NCI-H2196 treated with DMSO at 0.1 percent for 48 hours (cell line): ENCODE data around the gene LSAMP.

Source experiments
- DNase-seq: peaks from one replicate; lab custom pipeline; 2025; ENCODE audit not compliant: unreplicated experiment; lab: John Stamatoyannopoulos, UW

Gene LSAMP

GRCh38 chr3:116432795-116433194 is 12.5 kb downstream of the LSAMP start:
- no peak for DNase-seq

DNA sequence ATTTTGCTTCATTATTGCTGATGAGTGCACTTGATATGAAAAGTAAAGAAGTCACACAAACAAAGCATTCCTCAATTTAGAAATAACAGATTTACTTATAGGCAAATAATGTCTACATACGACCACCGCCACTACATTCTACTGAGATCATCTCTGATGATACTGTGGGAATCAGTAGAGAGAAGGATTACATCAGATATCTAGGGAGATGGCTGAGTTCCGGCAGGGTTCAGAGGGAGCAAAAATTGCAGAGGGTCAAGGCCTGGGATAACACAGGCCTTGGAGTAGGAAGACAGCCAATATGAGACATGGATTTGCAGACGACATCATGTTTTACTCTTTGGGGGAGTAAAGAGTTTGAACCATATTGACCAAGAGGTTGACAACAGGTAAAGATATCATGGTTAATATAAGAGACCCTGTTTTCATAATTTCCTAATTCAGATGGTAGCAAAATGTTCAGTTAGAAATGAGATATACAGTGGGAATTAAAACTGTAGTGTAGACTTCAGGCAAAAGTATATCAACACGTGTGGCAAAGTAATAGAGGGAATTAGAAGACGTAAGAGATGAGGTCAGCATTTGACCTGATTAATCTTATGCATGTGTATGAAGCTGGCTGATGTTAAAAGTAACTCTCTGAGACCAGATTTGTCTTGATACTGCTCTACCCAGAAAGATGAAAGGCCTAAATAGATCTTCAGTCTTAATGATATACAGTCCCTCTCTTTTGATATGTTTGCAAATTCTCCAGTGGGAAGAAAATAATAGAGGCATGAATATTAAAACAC is 15.6 kb downstream of the LSAMP start:
- DNase-seq, result no peak

GRCh38 chr3:116426036-116426435 is 19.3 kb downstream of the LSAMP start:
- DNase-seq, result no peak

DNA sequence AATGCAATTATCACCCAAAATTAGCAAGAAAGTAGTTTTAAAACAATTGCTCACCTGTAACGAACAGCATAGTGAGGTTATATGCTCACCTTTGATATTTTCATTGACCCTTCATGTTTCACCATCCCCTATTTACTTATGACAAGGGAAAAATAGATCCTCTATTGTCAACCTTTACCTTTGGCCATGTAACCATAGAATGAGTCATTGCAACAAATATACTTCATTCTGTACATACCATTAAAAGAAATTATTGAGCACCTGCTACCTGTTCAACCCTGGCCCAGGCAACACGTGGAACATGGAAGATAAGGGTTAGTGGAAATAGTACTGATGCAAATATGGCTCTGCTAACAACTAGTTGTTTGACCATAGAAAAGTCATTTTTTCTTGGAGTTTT is 20.2 kb downstream of the LSAMP start:
- no peak for DNase-seq

GRCh38 chr3:116423945-116424344 is 21.3 kb downstream of the LSAMP start:
- DNase-seq, result no peak

- DNase-seq, result no peak
These were observed 21.9 kb downstream of the LSAMP start for GRCh38 chr3:116423374-116423773.

DNA sequence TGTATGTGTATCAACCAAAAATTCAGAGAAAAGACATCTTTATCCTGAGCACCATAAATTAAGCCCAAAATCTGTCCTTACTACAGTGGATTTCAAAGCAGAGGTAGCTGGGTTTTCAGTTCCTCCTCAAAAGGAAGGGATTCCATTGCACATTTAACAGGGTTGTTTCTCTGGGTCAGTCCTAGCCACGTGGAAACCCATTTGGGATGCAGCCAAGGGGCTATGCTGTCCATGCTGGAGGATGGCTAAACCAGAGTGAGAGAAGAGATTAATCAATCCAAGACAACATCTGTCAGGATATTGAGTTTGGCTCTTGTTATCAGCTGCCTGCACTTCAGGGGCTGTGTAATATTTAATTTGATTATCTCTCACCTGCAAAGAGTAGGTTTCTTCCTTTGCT is 28.1 kb downstream of the LSAMP start:
- DNase-seq, result no peak

DNA sequence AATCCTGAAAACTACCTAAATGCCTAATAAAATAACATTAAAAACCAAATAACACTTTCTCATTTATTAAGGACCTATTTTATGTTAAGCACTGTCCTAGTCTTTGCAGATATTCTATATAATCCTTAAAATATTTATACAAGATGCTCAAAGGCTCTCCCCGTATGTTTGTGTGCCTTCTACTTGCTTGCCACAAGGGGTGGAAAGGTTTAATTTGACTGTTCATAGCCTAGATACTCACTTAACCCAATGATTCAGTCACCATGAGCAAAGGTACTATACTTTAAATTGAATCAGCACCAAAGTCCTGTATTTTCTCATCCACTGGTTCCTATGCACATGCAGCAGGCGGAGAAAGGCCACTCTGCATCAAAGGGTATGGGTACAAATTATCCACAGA is 32.0 kb downstream of the LSAMP start:
- DNase-seq, result no peak

GRCh38 chr3:116408473-116408872 is 36.8 kb downstream of the LSAMP start:
- DNase-seq, result no peak

DNA sequence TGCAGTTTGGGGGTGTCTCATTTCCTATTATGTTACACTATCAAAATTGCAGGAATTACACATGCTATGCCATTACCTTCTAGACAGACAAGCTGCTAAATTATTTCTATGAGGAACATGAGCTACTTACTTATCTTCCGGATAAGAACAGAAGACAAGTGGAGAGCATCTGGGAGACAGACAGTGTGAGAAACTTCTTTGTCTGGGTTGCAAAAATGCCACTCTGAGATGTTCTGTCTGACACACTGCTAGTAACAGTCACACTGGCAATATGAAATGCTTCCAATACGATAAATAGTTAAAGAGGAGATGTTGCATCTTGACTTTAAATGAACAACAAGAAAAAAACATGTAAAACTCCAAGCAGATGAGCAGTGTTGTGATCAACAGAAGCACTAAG is 40.1 kb downstream of the LSAMP start:
- DNase-seq, result no peak

DNA sequence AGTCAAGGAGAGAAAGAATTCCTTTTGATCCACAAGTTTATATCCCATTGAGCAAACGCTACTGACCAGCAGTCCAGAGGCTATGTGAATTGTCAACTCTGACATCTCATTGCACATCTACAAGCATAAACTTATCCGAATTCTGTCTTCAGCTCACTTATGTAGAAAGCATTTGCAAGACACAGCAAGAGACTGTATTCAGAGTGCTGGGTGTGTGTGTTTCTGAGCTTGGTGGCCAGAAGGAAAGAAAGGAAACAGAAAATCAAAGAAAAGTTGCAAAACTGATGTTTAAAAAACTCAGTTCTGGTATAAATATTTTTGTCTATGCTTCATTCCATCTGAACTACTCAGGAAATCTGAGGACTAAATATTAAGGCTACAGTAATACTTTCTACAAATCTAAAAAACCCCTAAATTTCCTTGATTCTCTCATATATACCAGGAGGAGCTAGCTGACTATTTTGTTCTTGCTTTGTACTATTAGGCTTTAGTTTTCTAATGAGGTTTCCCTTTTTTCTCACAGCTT is 45.5 kb downstream of the LSAMP start:
- DNase-seq, result no peak

DNA sequence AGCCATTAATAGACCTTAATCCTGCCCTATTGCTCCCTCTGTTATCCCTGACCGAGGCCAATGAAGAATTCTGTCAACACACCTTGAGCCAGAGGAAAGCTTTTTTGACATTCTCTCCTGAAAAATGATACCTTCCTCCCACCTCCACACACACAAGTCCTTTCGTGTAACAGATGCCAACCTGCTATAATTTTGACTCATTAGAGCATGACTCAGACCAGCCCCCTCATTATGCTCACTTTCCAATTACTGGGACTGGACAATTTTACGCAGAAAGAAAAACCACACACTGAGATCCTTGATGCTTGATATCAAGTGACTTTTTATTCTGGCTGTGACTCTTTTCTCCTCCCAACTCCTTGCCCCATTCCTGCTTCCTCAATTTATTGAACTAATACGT is 50.9 kb downstream of the LSAMP start:
- DNase-seq, result peak; percentile 19

- DNase-seq, result no peak
These were observed 52.1 kb downstream of the LSAMP start for GRCh38 chr3:116393199-116393598.

DNA sequence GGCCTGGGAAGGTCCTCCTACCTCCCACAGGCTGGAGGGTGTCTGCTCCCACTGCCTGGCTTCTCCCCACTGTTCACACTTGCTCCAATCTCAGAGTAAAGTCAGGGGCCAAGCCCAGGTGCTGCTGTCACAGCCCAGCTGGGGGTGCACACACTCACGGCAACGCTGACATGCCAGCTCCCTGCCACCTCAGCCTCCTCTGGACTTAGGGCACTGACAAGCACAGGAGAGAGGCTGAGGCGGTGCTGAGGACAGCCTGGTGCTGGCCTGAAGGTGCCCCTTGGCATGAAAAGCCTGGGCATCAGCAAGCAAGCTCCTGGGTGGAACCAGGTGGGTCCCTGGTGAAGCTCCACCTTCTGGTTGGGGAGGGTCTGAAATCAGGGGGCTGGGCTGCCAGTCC is 53.0 kb downstream of the LSAMP start:
- no peak for DNase-seq

DNA sequence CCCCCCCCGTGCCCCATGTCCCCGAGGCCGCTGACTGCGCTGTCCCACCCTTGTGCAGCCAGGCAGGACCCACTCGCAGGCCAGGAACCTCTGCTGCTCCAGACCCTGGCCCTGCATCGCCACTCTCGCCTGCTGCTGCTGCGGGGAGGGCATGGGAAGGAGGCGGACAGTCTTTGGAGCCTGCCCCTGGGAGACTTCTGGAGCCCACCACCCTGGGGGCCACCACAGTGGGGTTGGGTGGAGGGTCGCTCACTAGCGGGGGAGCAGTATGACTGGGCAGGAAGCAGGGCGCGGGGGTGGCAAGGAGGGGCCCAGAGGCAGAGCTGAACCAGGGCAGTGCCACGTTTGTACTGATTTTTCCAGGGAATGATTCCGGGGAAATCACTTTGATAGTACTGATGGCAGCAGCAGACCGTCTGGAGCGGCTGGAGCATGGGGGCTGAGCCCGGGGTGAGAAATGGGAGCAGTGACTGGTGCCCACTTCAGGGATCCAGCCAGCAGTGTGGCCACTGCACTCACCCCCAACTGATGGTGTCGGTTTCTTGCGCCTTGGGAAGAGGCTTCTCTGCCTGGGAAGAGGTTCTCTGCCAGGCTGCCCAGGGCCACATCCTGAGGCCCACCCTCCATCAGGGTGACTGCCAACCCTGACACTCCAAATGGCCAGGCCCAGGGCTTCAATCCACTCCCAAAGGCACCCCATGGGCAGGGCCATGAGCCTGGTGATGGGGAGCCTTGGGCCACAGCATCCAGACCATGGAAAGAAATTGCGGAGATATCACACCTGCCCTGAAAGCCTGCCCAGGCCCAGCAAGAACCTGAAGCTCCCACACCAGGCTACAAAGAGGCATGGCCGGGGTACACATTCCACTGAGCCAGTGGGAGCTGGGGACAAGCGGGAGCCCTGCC is 53.7 kb downstream of the LSAMP start:
- DNase-seq, result no peak

DNA sequence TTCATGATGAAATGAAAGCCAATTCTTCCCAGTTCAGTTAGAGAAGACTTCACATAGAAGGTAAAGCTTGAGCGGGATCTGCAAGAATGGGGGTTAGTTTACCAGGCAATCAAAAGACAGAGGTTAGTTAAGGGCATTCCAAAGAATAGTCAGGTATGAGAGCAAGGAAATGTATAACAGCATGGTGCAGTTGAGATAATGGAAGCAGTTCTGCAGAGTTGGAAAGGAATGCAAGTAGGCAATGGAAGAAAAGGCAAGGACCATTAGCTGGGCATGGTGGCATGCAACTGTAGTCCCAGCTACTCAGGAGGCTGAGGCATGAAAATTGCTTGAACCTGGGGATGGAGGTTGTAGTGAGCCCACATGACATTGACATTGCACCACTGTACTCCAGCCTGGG is 55.0 kb downstream of the LSAMP start:
- DNase-seq, result no peak

DNA sequence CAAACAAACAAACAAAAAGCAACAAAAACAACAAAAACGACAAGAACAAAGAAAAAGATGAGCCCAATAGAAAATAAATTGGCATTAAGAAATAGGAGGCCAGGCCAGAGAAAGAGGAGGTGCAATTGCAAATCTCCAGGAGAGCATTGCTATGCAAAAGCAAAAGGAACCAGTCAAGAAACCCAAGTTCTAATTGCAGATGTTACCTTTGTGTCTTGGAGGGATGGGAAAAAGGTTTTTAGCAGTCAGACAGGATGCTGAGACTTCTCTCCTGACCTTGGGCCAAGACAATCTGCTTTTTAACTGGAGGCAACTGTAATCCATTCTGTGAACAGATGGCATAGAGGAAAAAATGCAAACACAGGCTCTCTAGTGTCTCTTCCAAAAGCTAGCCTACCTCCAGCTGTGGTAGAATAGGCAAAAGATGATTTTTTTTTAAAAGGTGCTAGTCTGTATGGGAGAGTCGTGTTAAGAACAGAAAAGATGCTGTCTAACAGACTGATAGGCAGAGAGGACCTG is 56.4 kb downstream of the LSAMP start:
- no peak for DNase-seq

- DNase-seq, result no peak
These were observed 59.1 kb downstream of the LSAMP start for GRCh38 chr3:116386168-116386567.

DNA sequence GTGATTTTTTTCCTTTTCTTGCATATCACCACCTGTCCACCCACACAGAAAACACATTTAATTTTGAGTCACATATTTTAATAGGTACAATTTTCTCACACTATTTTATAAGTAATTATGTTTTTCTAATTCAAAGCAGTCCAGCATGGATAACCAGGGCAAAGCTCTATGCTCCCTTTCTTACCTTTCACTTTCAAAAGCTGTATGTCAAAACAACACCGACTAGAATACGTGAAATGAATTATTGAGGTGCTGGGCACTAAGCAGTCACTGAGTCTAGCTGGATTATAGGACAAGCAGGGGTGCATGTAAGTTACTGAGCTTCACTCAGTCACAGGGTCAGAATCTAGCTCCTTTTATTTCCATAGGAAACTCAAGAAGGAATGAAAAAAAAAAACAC is 60.6 kb downstream of the LSAMP start:
- DNase-seq, result no peak

GRCh38 chr3:116378077-116378476 is 67.2 kb downstream of the LSAMP start:
- no peak for DNase-seq

DNA sequence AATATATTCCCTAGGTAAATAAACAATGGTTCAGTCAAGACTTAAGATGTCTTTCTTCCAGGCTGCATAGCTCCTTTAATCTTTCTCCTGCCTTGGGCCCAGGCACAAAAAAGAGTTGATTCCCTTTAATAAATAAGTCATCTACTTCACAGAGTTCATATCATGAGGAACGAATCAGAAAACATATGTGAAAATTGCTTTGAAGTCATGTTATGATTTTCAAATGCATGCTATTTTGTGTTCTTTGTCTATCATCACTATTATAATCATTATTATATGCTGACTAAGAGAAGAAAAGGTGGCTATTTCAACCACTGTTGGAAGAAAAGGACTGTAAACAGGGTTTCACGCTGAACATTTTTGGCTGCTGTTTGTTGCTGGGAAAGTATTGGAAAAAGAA is 70.4 kb downstream of the LSAMP start:
- DNase-seq, result no peak
